ENCODE measurements around the gene ARHGAP30.

- no peak for TF ChIP-seq CTCF (IDR thresholded peaks at IDR 0.05)
- TF ChIP-seq POLR2A (IDR thresholded peaks at IDR 0.05) = no peak
Observed at GRCh38 chr1:161044535-161044907, 25.2 kb downstream of the ARHGAP30 start.
